Activated T-cell treated with anti-CD3 and anti-CD28 coated beads, Interleukin-2, amount 50 U/mL, for 72 hours (primary cell): ENCODE results near the gene SH3RF3. TPM values are rescaled to one million over a fixed set of nuclear protein-coding genes. Genes with fewer than 3 reads are reported as not detected.

Experiments
- ATAC-seq, 2 donors: fragments of 150-1000 bp; cut with Tn5 transposase; replicated peaks in 1 of 2; 2 replicates each; pipeline ENCODE4 v1.10.0; 2021; ENCODE audit warnings: moderate library complexity in 2 of 2, mild to moderate bottlenecking in 1 of 2
- DNase-seq, 2 donors: peaks; one replicate each; pipeline ENCODE4 v3.0.0; 2021 to 2022; ENCODE audit warnings: mixed read lengths in 1 of 2
- H3K27ac Mint-ChIP-seq: one replicate; pipeline ENCODE4 v1.8.0; 2022; ENCODE audit warnings: mild to moderate bottlenecking, moderate library complexity, mixed read lengths
- H3K27me3 Mint-ChIP-seq: one replicate; pipeline ENCODE4 v1.8.0; 2022; ENCODE audit warnings: low read depth, mixed read lengths
- H3K36me3 Mint-ChIP-seq, 2 donors: one replicate each; pipeline ENCODE4 v1.8.0; 2022; ENCODE audit warnings: mixed read lengths in 2 of 2, mild to moderate bottlenecking in 1 of 2; ENCODE audit not compliant: insufficient read depth in 2 of 2
- H3K4me1 Mint-ChIP-seq: one replicate; pipeline ENCODE4 v1.8.0; 2022; ENCODE audit warnings: low read depth, mixed read lengths
- H3K4me3 Mint-ChIP-seq, 2 donors: one replicate each; pipeline ENCODE4 v1.8.0; 2022; ENCODE audit warnings: mild to moderate bottlenecking in 2 of 2, mixed read lengths in 2 of 2, moderate library complexity in 2 of 2
- H3K9me3 Mint-ChIP-seq, 2 donors: one replicate each; pipeline ENCODE4 v1.8.0; 2022; ENCODE audit warnings: mixed read lengths in 2 of 2
- total RNA-seq, 2 donors: library from RNA; stranded (reverse); gene quantifications; one replicate each; pipeline ENCODE4 v1.2.3, GENCODE V29; 2022

SH3RF3 gene
- total RNA-seq, 2 donors from 2014 or later, result 1.0 to 1.2 TPM

DNA sequence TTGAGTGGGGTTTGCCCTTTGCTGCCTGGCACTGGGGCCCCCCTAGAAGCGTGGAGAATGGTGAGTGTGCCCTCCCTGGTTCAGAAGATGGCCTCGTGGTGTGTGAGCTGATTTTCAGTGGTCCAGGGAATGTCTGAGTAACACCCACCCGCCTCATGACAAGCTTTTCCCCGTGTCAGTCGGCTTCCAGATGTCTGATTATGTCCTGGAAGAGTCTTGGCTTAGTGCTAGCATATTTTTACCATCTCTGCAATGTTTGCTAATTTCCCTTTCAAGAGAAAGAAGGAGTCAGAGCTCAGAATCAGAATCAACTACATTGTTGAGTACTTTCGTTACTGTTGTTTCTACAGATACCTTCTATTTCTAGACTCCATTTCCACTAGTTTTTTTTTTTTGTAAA, 270.1 kb downstream of the SH3RF3 start:
- Mint-ChIP-seq H3K4me3 (no peak overlapping the region), H3K27me3 (no peaks in the 10 kb centered on the region), H3K36me3 (no peaks in the 10 kb centered on the region), H3K9me3 (no peaks in the 10 kb centered on the region), H3K4me1 (peaks cover 53% of the 10 kb centered on the region), H3K27ac (no peak overlapping the region)
- ATAC-seq, result no peak
- no peak for DNase-seq

DNA sequence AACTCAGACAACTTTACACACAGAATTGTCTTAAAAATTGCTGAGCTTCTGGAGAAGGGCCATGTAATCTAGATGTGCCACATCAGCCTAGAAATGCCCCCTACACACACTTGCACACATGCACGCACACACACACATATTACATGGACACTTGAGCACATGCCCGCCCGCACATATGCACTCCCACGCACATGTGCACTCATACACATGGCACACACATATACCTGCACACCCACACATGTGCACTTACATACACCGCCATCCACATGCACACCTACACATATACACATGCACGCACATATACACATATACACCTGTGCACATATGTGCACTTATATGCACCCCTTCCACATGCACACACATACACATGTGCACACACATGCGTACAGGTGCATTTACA, 271.1 kb downstream of the SH3RF3 start:
- Mint-ChIP-seq H3K27me3 (no peaks in the 10 kb centered on the region), H3K4me3 (no peak overlapping the region), H3K36me3 (no peaks in the 10 kb centered on the region), H3K4me1 (peaks cover 54% of the 10 kb centered on the region), H3K9me3 (no peaks in the 10 kb centered on the region), H3K27ac (no peak overlapping the region)
- DNase-seq (no peak), ATAC-seq (no peak)

DNA sequence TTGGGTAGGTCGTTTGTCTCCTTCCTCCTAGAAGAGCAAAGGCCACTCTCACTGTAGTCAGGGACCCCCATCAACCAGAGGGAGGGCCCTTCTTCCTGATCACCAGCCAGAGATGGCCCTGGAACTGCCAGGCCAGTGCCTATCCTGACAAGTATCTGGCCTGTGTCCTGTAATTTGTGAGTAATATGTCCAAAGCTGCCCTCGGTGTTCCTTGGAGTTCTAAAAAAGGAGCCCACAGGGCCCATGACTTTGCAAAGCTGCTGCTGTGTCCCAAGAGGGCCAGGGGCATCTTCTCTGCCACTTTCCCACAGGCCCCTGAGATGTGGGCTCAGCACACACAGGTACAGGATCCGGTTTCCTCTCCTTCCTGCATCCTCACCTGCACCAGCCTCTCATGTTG, 272.4 kb downstream of the SH3RF3 start:
- peaks cover 45% of the 10 kb centered on the region for H3K4me1 Mint-ChIP-seq
- H3K27me3 Mint-ChIP-seq, result no peaks in the 10 kb centered on the region
- no peak overlapping the region for H3K4me3 Mint-ChIP-seq
- H3K27ac Mint-ChIP-seq, result no peak overlapping the region
- DNase-seq (no peak), ATAC-seq (no peak)
- no peaks in the 10 kb centered on the region for H3K9me3 Mint-ChIP-seq
- H3K36me3 Mint-ChIP-seq, result no peaks in the 10 kb centered on the region

DNA sequence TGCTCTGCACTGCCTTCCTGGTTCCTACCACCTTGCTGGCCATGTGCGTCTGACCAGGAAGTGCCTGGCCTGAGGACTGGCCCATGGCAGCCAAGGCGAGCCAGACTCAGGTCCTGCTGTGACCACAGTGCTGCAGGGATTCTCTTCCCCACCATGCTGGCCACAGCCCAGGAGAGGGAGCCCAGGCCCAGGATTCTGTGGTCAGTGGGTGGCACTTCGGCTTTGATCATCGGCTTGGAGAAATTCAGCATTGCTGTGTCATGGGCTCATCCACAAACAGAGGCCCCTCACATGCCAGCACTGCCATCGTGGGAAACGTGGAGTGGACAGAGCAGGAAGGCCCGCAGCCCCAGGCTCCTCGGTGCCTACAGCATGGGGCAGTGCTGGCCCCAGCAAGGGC, 273.2 kb downstream of the SH3RF3 start:
- no peak overlapping the region for H3K4me3 Mint-ChIP-seq
- H3K4me1 Mint-ChIP-seq, result peaks cover 36% of the 10 kb centered on the region
- no peak overlapping the region for H3K27ac Mint-ChIP-seq
- H3K27me3 Mint-ChIP-seq, result no peaks in the 10 kb centered on the region
- no peaks in the 10 kb centered on the region for H3K36me3 Mint-ChIP-seq
- DNase-seq (no peak), ATAC-seq (no peak)
- H3K9me3 Mint-ChIP-seq, result no peaks in the 10 kb centered on the region

DNA sequence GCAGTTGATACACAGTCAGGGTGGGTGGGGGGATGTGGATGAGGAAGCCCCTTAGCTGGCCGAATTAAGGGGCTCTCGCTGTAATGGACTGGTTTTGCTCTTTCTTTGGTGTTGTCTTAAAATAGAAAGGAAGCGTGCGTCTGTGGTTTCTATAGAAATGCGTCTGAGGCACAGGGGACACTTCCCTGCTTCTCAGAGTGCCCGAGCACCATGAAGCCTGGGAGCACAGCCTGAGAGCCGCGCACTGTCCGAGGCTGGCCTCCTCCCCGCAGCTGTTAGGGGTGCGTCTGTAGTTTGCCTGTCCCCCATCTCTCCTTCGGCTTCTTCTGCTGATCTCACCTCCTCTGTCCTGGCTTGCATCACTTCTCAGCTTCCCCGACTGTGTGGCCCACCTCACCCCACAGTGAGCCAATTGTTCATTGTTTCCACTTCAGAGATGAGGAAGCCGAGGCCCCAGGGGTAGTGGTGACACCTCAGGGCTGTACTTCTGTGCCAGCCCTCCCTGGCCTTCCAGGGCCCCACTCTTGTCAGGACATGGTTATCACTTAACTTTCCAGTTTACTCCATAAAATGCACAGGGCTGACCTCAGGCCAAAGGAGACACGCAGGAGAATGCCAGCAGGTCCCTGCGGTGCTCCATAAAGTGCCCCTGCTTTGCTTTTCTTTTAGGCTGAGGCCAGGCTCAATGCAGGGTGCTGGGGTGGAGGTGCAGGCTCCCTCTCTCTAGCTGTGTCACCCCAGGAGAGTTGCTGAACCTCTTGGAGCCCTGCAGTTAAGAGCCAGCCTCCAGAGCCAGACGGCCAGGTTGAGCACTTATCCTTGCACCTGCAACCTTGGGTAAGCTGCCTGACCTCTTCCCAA, 274.2 kb downstream of the SH3RF3 start:
- H3K27me3 Mint-ChIP-seq, result no peaks in the 10 kb centered on the region
- ATAC-seq (peak; percentile 93 to 94), DNase-seq (peak; percentile 54 to 67)
- H3K27ac Mint-ChIP-seq, result no peak overlapping the region
- H3K9me3 Mint-ChIP-seq, result no peaks in the 10 kb centered on the region
- H3K4me3 Mint-ChIP-seq, result peak overlapping the region; percentile 6 to 62
- H3K36me3 Mint-ChIP-seq, result no peaks in the 10 kb centered on the region
- peaks cover 27% of the 10 kb centered on the region for H3K4me1 Mint-ChIP-seq

DNA sequence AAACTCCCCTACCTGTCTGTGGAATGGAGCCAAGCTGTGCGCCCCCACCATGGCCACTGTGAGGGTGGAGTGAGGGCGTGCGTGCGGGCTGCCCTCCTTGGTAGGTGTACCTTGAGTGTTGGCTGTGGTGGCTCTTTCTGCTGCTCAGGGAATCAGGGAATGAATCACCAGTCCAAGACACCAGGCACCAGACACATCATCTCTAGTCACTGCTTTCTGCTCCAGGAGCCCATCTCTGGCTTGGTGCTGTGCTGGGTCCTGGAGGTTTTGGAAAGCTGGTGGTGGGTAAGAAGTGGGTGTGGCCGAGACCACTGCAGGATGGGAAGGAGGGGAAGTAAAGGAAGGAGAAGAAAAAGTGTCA, 274.8 kb downstream of the SH3RF3 start:
- H3K36me3 Mint-ChIP-seq, result no peaks in the 10 kb centered on the region
- no peak overlapping the region for H3K27ac Mint-ChIP-seq
- peak in 1 of 2 donors; percentile 13 for DNase-seq

DNA sequence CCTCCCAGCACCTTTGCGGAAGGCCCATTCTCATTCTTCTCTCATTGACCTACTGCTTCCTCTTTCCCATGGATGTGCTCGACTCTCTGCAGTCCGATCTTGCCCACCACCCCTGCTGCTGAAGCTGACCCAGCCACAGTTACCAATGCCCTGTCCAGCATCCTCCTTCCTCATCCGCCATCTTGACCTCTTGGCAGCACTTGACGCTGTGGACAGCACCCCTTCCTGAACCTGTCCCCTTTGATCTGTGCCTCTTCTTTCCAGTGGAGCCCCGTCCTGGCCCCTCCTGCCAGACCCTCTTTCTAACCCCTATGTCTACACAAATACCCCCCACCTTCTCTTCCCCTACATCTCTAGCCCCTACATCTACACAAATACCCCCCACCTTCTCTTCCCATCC, 275.7 kb downstream of the SH3RF3 start:
- Mint-ChIP-seq H3K27ac (no peak overlapping the region), H3K4me1 (peaks cover 22% of the 10 kb centered on the region), H3K9me3 (no peaks in the 10 kb centered on the region), H3K27me3 (no peaks in the 10 kb centered on the region), H3K36me3 (no peaks in the 10 kb centered on the region), H3K4me3 (no peak overlapping the region)
- ATAC-seq, result no peak
- no peak for DNase-seq

More for the DNA sequence above, 274.8 kb downstream of the SH3RF3 start:
- Mint-ChIP-seq H3K27me3 (no peaks in the 10 kb centered on the region), H3K9me3 (no peaks in the 10 kb centered on the region), H3K4me1 (peaks cover 27% of the 10 kb centered on the region), H3K4me3 (peak overlapping the region in 1 of 2 donors; percentile 62)
- ATAC-seq, result peak; percentile 55 to 58

DNA sequence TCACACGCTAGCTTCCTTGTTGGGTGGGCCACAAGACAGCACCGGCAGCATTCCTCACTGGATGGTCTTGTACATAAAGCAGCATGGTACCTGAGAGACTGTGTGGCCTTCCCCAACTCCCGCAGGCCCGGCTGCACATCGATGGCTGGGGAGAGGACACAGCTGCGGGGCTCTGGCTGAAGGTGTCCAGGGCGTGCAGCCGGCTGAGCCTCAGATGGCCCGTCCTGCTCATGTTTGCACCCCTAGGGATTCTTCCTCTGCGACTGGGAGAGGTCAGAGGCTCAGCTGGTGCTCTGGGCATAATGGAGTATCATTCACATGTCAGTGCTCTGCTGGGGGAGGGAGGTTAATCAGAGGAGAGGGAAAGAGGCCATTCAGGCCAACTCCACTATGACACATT, 276.9 kb downstream of the SH3RF3 start:
- H3K27me3 Mint-ChIP-seq, result no peaks in the 10 kb centered on the region
- H3K4me3 Mint-ChIP-seq, result no peak overlapping the region
- ATAC-seq, result no peak
- no peaks in the 10 kb centered on the region for H3K9me3 Mint-ChIP-seq
- no peak for DNase-seq
- H3K4me1 Mint-ChIP-seq, result peaks cover 22% of the 10 kb centered on the region
- H3K27ac Mint-ChIP-seq, result no peak overlapping the region
- H3K36me3 Mint-ChIP-seq, result no peaks in the 10 kb centered on the region

DNA sequence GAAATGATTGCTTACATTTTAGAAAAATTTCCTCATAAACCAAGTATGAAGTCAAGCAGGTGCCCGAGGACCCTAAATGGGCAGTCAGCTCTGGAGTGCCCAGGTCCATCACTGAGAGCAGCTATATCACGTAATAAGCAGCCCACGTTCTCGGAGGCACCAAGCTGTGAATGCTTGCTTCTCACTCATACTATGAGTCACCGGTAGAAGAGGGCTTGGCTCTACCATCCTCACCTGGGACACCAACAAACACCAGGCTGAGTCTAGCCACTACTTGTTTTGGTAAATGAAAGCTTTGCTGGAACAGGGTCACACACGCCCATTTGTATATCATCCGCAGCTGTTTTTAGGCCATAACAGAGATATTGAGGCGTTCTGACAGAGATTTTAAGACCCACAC, 277.3 kb downstream of the SH3RF3 start:
- Mint-ChIP-seq H3K27me3 (no peaks in the 10 kb centered on the region), H3K4me3 (no peak overlapping the region), H3K27ac (no peak overlapping the region), H3K4me1 (peaks cover 22% of the 10 kb centered on the region), H3K9me3 (no peaks in the 10 kb centered on the region), H3K36me3 (no peaks in the 10 kb centered on the region)
- no peak for DNase-seq
- no peak for ATAC-seq

DNA sequence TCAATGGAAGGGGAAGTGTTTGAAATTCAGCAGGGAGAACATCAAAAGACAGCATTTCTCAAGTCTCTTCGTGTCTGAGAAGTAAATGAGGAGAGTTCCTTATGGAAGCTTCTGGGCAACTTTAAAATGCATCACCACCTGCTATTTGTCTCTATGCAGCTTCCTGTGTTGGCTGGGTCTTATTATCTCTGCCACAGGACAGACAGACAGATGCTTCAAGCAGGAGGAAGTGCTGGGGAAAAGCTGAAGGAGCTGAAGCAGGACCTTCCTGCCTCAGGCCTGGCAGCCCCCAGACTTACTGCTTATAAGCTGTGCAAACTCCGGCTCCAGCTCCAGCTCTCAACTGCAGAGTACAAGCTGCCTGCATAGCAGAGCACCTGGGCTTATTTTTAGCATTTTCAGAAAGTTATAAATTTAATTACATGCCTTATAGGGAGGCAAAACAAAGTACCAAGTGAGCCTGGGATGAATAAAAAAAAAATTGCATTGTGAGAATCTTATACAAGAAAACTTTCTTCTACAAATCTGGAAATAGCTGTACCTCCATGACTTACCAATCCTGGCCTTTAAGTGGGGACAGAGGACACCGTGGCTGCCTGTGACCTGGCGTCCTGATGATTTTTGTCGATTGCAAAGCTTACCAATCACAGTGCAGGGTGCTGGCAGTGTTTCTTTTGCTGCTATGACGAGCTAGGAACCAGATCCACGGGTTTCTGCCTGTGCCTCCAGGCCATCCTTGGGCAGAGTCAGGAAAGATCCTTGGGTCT, 278.5 kb downstream of the SH3RF3 start:
- Mint-ChIP-seq H3K36me3 (no peaks in the 10 kb centered on the region), H3K9me3 (no peaks in the 10 kb centered on the region), H3K27ac (no peak overlapping the region), H3K4me3 (no peak overlapping the region), H3K27me3 (no peaks in the 10 kb centered on the region), H3K4me1 (peaks cover 17% of the 10 kb centered on the region)
- no peak for DNase-seq
- ATAC-seq, result no peak

DNA sequence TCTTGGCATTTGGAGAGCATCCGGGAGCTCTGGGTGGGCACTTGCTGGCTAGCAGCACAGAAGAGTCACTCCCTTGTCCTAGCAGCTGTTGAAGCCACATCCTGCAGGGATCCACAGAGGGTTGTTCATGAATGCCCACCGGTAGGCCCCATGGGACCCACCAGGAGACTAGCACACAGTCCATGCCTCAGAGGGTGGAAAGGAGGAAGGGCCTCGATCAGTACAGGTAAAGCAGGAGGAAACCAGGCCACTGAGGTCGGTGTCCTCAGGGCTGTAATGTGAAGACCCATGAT, 279.0 kb downstream of the SH3RF3 start:
- H3K27ac Mint-ChIP-seq, result no peak overlapping the region
- ATAC-seq, result no peak
- H3K36me3 Mint-ChIP-seq, result no peaks in the 10 kb centered on the region
- no peaks in the 10 kb centered on the region for H3K9me3 Mint-ChIP-seq
- H3K4me3 Mint-ChIP-seq, result no peak overlapping the region
- H3K27me3 Mint-ChIP-seq, result no peaks in the 10 kb centered on the region
- no peak for DNase-seq
- H3K4me1 Mint-ChIP-seq, result peaks cover 12% of the 10 kb centered on the region

DNA sequence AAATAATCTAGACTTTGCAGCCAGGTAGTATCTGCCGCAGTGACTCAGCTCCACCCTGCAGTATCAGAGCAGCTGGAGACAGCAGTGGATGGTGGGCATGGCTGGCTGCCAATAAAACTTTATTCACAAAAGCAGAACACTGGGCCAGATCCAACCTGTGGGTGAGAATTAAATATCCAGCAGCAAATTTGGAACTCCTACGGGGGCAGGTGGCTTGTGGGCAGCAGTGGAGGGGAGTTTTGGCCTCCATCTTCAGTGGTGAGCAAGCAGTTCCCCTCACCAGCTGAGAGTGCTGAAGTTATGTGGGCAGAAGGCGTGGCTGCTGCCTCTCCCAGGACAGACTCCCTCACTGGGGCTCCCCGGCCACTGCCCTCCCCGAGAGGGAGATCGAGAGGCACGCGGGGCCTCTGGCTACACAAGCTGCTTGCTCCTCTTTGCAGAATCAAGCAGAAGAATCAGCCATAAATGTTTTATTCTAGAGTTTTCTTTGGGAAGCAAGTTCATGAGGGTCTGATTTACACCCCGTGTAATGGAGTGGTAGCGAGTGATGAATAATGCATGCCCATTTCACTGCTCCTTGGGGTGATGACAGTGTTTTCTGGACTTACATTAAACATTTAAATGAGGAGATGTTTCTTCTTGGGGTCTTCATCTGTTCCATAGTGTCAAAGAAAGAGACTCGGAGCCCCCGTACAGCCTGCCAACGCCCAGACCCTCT, 280.5 kb downstream of the SH3RF3 start:
- DNase-seq (no peak), ATAC-seq (no peak)
- Mint-ChIP-seq H3K27ac (no peak overlapping the region), H3K9me3 (no peaks in the 10 kb centered on the region), H3K4me1 (no peaks in the 10 kb centered on the region), H3K4me3 (no peak overlapping the region), H3K36me3 (no peaks in the 10 kb centered on the region), H3K27me3 (no peaks in the 10 kb centered on the region)

DNA sequence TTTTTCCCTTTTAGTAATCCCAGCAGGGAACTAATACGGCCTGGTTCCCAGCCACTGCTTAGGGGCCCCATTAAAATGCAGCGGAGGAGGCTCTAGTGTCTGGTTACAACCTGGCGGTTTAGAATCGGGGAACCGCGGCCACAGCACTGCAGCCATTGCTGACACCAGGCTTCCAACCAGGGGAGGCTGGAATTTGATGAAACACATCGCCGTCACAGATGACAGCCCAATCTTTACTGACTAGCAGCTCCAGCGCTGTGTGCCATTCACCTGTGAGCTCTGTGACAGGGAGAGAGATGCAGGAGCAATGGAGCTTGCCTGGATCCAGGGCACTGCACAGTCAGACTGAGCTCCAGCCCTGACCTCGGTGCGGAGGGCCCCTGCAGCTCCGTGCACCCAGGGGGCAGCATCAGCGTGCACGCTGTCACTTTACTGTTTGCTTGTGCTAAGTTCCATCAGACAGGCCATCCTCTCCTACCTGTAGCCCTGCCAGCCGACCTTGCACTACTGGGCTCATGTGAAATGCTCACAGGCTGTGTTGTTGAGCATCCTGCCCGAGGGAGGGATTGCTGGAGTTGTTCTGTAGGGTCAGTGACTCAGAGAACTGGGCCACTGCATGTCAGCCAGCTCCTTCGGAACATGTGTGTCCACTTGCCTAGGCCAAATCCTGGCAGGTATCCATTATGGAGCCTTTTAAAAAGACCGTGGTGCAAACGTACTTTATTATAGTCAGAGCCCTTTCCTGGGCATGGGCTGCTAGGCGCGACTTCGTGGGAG, 281.2 kb downstream of the SH3RF3 start:
- Mint-ChIP-seq H3K9me3 (no peaks in the 10 kb centered on the region), H3K4me1 (no peaks in the 10 kb centered on the region), H3K4me3 (no peak overlapping the region), H3K27ac (no peak overlapping the region), H3K36me3 (no peaks in the 10 kb centered on the region), H3K27me3 (no peaks in the 10 kb centered on the region)
- ATAC-seq (no peak), DNase-seq (no peak)
